ENCODE results near the gene DMD. TPM values are rescaled to one million over a fixed set of nuclear protein-coding genes. Genes with fewer than 3 reads are reported as not detected.

DMD gene
- polyA plus RNA-seq, 2 of the 4 experiments (the other 2 are of a cell fraction) = 0.03 TPM; not detected in 1

GRCh38 chrX:31551913-31552312, 1659.4 kb downstream of the DMD start:
- ATAC-seq (no peak), FAIRE-seq (peak; percentile 13), DNase-seq (ENCODE audit: low read depth in 1 of 2, low spot score in 1 of 2) (no peak)
- H3K27ac ChIP-seq = no peak overlapping the region
- H3K4me3 ChIP-seq = no peak overlapping the region
- CTCF ChIA-PET = no interaction called here
- TF ChIP-seq JUNB (IDR thresholded peaks at IDR 0.05) (no peak), USF2 (IDR thresholded peaks at IDR 0.05) (no peak), TP53 (CRISPR knock-in tag; IDR thresholded peaks at IDR 0.05) (no peak), CTCF (IDR thresholded peaks at IDR 0.05) (no peak), SMC3 (IDR thresholded peaks at IDR 0.05) (no peak), POLR2AphosphoS2 (conservative IDR thresholded peaks at IDR 0.05; ENCODE audit: low read length) (no peak), KDM1A (IDR thresholded peaks at IDR 0.05; ENCODE audit: low read depth) (no peak), HMGXB4 (CRISPR knock-in tag; IDR thresholded peaks at IDR 0.05; ENCODE audit: borderline replicate concordance) (no peak), FOSB (CRISPR knock-in tag; IDR thresholded peaks at IDR 0.05) (no peak), ELK1 (IDR thresholded peaks at IDR 0.05; ENCODE audit: low read depth, low read length) (no peak), CEBPB (IDR thresholded peaks at IDR 0.05) (no peak), RNF2 (IDR thresholded peaks at IDR 0.05; ENCODE audit: borderline replicate concordance, low read depth) (no peak), MYC (IDR thresholded peaks at IDR 0.05; ENCODE audit: borderline replicate concordance, low read length) (no peak), FOSL2 (IDR thresholded peaks at IDR 0.05) (no peak), FOSL2 (CRISPR knock-in tag; IDR thresholded peaks at IDR 0.05) (no peak), NR3C1 (IDR thresholded peaks at IDR 0.05) (no peak), REST (IDR thresholded peaks at IDR 0.05) (no peak), MAZ (IDR thresholded peaks at IDR 0.05; ENCODE audit: borderline replicate concordance, low read depth, low read length) (no peak), TFCP2L1 (CRISPR knock-in tag; IDR thresholded peaks at IDR 0.05) (no peak)
- POLR2A ChIA-PET = no interaction called here
- WGBS (ENCODE audit: missing lambda C conversion rate) = 26% methylated on average over 4 of the region's 4 CpGs
- no peaks in the 10 kb centered on the region for H3K4me1 ChIP-seq
- H3K9me3 ChIP-seq = no peaks in the 10 kb centered on the region
- no peak overlapping the region for H3K4me2 ChIP-seq

All from A549 (cell line).